Dedifferentiated amniotic fluid mesenchymal stem cell (primary cell): ENCODE data around the gene LMX1A.

Experiments used
- DNase-seq: peaks from one replicate; pipeline ENCODE4 v3.0.0-alpha.2; 2016; ENCODE audit errors: extremely low spot score

Gene LMX1A

GRCh38 chr1:165367375-165367993, 11.0 kb upstream of the LMX1A start:
- DNase-seq: peak; percentile 47

- DNase-seq: no peak
Observed at GRCh38 chr1:165365341-165365740, 8.8 kb upstream of the LMX1A start.

- DNase-seq: peak; percentile 51
Observed at GRCh38 chr1:165364568-165365133, 8.1 kb upstream of the LMX1A start.

- no peak for DNase-seq
Observed at GRCh38 chr1:165356876-165357275, 361 bp upstream of the LMX1A start.

- no peak for DNase-seq
Observed at GRCh38 chr1:165355139-165355976, 1.2 kb downstream of the LMX1A start.

- DNase-seq: no peak
Observed at GRCh38 chr1:165354739-165355138, 1.8 kb downstream of the LMX1A start.

- no peak for DNase-seq
Observed at GRCh38 chr1:165353731-165354671, 2.5 kb downstream of the LMX1A start.

- DNase-seq: no peak
Observed at GRCh38 chr1:165352442-165353293, 3.8 kb downstream of the LMX1A start.

- DNase-seq: no peak
Observed at GRCh38 chr1:165351863-165352441, 4.6 kb downstream of the LMX1A start.

- DNase-seq: no peak
Observed at GRCh38 chr1:165350840-165351239, 5.7 kb downstream of the LMX1A start.

- DNase-seq: no peak
Observed at GRCh38 chr1:165345502-165345901, 11.0 kb downstream of the LMX1A start.

GRCh38 chr1:165344736-165345135, 11.8 kb downstream of the LMX1A start:
- no peak for DNase-seq

GRCh38 chr1:165344198-165344597, 12.3 kb downstream of the LMX1A start:
- no peak for DNase-seq

GRCh38 chr1:165342587-165342986, 13.9 kb downstream of the LMX1A start:
- DNase-seq: no peak

GRCh38 chr1:165342168-165342567, 14.3 kb downstream of the LMX1A start:
- no peak for DNase-seq

- DNase-seq: no peak
Observed at GRCh38 chr1:165339164-165339563, 17.4 kb downstream of the LMX1A start.

GRCh38 chr1:165330483-165330882, 26.0 kb downstream of the LMX1A start:
- DNase-seq: no peak

- DNase-seq: no peak
Observed at GRCh38 chr1:165329104-165329503, 27.4 kb downstream of the LMX1A start.

- no peak for DNase-seq
Observed at GRCh38 chr1:165328136-165328535, 28.4 kb downstream of the LMX1A start.

- no peak for DNase-seq
Observed at GRCh38 chr1:165327538-165327937, 29.0 kb downstream of the LMX1A start.
